HG03280 (cell line): ENCODE data around the gene TEX261.

Source experiments
- ATAC-seq: cut with Tn5 transposase; IDR thresholded peaks from one replicate; pipeline ENCODE4 v1.9.1; 2021; ENCODE audit warnings: mild to moderate bottlenecking, moderate library complexity; ENCODE audit not compliant: unreplicated experiment

The TEX261 gene

DNA sequence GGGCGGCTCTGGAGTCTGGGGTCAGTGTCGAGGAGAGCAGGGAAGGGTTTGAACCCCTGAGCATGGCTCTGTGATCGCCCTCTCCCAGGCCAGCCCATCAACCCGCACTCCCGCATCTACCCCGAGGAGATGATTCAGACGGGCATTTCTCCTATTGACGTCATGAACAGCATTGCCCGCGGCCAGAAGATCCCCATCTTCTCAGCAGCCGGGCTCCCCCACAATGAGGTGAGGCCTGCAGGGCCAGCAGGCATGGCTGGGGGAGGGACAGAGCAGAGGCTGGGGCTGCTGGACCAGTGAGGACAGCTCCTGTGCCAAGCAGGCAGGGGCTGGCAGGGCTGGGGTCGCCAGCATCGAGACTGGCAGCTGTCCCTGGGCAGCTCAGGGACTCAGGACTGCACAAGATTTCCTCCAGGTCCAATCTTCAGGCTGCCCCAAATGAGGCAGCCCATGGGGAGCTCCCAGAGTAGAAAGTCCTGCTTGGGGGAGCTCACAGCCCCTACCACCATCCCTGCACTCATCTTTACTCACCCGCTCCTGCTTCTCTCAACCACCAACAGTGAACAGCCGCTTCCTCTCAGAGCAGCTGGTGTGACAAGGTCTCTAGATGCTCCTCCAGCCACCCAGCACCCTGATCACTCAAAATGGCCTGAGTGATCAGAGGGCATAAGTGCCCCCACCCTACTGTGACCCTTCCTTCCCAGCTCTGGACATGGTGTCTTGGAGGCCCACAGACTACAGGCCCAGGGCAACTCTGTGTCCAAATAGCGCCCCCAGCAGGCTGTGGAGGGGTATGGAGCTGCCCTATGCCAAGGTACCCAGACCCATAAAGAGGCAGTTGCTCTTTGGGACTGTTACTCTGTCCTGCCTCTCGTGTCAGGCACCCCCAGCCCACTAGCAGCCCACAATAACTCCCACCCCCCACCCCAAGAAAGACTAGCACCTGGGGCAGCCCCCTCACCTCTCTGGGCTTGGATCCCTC lies 34.5 kb downstream of the TEX261 start:
- no peak for ATAC-seq

DNA sequence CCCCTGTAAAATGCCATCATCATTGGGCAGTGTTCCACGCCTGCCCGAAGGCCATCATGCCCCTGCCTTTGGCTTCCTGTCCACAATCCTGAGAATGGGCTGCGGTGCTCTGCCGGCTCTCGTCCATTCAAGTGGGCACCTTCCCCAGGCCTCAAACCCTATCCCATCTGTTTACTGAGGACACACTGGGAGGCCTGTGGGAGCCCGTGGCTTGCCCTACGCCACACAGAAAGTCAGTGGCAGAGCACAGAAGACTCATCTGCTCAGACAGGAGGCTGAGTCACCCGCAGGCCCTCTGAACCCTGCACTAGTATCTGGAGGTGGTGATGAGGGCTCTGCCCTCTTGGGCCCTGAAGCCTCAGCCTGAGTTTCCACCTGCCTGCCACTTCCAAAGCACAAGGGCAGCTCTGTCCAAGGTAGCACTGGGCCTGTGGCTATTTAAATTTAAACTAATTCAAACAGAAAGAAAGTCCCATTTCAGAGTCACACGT lies 35.4 kb downstream of the TEX261 start:
- no peak for ATAC-seq

DNA sequence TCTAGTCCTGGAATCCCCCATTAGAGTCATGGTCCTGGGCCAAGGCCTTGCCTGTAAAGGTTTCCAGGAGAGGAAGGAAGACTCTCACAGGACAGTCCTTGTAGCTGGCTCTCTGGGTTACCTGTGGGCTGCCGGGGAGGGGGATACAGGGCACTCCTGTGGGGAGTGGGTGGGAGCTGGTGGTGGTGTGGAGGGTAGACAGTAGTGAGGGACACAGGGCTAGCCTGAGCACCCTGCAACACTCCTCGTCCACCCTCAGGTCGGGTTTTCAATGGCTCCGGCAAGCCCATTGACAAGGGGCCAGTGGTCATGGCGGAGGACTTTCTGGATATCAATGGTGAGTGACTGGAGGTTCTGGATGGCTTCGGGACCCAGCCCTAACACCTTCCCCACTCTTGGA lies 35.9 kb downstream of the TEX261 start:
- ATAC-seq: no peak

DNA sequence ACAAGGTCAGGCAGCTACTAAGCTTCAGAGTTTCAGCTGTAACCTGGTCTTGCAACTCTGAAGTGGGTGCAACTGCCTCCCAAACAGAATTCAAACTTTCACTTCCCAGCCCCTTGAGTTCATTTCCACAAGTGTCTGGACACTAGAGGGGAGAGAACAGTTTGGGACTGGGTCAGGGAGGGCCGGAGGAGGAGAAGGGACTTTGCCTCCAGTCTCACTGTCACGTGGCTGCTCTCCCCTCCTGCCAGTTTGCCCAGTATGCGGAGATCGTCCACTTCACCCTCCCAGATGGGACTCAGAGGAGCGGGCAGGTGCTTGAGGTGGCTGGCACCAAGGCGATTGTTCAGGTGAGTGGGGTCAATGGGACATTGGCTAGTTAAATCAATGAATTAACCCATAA lies 36.9 kb downstream of the TEX261 start:
- ATAC-seq: no peak

DNA sequence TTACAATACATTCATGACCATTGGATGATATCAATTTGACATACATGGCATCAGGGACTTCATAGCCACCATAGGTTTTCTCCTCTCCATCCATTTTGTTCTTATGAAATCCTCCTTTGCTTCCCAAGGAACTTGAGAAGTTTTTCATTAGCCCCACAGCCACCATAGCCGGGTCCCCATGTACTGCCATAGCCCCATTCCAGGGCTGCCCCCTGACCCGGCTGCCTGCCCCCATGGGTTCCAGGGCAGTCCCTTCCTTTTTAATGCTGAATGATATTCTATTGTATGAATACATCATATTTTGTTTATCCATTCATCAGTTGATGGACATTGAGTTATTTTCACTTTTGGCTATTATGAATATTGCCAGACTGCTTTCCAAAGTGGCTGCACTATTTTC lies 38.5 kb downstream of the TEX261 start:
- no peak for ATAC-seq

DNA sequence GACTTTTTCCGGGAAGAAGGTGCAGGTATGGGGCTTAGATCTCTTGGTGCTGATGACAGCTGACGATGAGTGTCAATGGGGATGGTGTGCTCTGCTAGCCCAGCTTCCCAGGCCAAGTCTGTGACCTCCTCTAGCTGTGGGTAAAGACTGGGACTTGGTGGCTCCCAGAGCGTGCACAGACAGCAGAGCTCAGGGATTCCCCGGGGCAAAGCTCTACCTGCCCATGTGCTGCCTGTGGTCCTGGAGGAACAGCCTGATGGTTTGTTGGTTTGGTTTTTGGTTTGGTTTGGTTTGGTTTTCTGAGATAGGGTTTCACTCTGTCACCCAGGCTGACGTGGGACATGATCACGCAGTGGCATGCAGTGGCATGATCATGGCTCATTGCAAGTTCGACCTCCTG lies 39.8 kb downstream of the TEX261 start:
- ATAC-seq: no peak

DNA sequence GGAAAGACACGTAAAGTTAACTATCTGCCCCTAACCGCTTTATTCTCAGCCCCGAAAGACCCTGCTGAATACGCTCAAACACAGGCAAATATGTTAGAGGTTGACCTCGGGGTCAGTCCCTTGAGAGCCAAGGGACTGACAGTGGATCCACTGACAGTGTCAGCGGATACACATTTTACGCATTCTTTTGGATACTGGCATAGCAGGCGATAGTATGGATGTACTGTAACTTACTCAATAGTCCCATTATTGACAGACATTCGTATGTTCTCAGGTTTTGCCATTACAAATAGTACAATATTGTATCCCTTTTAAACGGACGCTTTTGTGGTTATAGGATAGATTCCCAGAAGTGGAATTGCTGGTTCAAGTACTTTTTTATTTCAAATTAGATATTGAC lies 45.6 kb downstream of the TEX261 start:
- ATAC-seq: no peak

DNA sequence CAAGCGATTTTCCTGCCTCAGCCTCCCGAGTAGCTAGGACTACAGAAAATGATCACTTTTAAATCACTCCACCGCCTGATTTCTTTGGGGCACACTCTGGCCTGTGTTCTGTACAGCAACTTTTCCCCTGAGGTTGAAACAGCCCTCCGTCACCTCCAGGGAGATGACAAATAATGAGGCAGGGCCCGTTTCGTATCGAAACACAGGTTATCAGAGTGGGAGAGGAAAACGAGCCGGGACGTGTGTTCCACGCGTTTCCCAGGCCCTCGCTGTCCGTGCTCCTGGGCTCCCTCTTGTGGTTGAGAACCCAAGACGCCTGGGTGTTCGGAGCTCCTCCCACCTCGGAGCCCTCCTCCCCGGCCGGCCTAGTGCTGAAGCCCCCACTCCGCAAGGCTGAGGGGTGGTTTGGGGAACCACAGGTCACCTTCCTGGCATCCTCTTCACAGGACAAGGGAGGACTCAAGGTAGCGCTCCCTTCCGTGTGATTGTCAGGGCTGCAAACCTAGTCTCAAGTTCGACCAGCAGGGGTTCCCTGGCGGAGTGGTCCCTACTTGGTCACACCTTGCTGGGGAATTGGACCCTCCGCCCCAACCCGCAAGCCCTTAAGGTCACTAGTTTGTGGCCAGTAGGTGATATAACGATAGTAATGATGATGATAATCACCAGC lies 46.2 kb downstream of the TEX261 start:
- ATAC-seq: peak; percentile 91

DNA sequence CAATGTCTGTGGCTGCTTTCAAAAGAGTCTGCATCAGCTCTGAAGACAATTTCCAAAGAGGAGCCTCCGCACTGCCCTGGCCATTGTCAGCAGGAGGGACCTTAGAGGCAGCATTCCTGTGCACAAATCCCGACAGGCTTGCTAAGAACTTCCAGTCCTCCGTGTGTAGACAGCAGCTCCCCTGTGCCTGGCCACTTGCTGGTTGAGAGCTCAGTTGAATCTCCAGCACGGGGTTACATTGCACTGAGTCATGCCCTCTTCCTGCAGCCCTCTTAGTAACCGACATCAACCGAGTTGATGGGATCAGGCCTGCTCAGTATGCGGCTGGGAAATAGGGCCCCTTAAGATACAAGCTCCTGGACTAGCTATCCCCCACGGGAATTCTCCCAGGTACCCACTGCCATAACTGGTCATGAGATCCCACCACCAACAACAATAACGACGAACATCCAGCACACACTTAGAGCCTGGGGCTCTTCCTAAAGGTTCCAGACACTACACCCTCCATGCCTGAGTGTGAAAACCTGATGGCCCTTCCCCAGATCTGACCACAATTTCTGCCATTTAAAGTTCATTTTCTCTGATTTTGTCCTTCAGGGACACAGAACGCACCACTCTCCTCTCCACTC lies 47.0 kb downstream of the TEX261 start:
- no peak for ATAC-seq

DNA sequence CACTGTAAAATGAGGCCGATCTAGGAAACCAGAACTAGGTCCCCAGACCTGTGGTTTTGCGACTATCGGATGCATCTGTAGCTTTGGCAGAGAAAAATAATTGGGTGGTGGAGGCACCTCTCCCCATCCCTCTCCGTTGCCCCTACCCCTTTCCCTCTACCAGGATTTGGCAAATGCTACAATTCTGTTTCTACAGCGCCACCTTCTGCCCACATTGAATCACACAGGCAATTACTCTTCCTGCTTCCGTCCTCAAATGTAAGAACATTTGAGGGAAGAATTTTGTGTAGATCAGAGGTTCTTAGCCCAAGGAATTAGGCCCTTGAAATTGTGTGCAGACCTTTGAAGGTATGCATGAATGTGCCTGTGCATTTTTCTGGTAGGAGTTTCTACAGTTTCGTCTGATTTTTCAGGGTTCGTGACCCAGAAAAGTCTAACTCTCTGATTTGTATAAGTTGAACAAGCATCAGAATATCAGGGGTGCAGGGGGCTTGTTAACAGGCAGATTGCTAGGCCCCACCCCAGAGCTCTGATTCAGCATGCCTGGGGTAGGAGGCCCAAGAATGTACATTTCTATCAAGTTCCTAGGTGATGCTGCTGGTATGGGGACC lies 47.7 kb downstream of the TEX261 start:
- no peak for ATAC-seq

DNA sequence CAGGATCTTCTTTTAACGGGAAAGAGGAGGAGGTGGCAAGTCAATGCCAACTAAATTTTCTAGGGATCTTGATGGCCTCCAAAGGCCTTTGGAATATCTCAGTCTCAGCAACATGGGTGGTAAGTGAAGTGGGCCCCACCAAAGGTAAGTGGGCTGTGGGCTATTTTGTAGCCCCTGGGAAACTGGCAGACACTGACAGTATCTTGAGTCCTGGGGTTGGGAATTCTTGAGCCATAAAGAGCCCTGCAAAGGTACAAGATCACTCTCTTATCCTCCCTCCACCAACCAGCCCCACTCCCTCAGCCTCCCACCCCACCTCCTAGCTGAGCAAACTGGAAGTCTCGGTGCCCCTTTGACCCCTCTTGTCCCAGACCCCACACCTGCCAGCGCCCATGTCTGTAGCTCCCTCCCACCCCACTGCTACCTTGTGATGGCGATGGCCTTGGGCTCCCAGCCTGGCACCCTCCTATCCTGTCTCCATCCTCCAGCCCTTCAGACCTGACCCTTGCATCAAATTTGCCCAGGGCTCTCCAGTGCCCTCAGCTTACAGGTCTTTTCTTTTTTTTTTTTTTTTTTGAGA lies 50.5 kb downstream of the TEX261 start:
- no peak for ATAC-seq

DNA sequence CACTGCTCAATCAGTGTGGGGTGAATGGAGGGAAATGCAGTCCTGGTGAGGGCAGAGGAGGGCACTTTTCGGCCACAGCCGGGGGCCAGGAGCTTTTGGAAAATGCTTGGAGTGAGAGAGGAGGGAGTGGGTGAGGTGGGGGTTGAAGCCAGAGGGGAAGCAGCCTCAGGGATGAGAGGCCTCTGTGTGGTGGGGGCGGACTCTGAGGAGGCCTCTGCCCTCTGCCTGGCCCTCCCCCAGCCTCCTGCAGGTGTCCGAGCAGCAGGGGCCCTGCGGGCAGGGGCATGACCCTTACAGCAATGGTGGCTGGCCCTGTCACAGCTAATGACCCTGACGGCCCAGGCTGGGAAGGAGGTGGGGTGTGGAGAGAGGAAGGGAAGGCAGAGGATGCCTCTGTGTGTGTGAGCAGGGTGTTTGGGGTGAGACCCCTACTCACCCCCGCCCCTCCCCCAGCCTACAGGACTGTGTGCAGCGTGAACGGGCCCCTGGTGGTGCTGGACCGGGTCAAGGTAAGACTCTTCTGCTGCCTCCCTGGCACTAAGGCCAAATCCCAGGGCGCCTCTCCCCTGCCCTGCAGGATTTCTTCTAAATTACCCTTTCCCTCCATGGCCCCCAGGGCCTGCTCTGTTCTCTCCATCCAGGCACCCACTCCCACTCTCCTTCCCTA lies 51.3 kb downstream of the TEX261 start:
- ATAC-seq: no peak

DNA sequence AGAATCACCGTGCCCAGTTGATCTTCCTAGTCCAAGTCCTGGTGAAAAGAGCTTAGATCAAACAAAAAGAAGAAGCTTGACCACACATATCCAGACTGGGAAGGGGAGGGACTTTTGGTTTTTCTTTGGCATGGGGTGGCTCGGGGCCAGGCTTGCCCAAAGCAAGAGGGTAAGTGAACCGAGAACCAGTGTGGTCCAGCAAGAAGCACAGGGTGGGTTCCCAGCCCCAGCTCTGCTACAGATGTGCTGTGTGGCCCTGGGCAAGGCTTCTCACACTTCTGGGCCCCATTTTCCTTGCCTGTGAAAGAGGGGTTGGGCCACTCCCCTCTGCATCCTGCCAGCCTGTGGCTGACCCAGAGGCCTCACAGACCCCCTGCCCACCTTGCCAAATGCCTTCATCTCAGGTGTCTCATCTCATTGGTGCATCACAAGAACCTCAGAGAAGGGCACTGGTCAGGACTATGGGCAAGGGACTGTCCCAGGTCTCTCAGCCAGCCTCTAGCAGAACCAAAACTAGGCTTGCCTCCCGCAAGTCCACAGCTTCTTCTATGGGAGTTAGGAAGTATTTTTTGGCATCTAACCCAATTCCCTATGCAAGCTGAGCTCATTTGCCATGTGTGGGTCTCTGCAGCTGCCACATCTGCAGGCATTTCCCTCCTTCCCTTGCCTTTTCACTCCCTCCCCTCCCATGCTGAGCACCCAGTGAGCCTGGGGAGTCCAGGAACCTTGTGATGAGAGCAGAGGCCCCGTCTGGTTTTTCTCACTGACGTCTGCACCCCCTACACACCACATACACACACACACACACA lies 52.1 kb downstream of the TEX261 start:
- ATAC-seq: no peak

DNA sequence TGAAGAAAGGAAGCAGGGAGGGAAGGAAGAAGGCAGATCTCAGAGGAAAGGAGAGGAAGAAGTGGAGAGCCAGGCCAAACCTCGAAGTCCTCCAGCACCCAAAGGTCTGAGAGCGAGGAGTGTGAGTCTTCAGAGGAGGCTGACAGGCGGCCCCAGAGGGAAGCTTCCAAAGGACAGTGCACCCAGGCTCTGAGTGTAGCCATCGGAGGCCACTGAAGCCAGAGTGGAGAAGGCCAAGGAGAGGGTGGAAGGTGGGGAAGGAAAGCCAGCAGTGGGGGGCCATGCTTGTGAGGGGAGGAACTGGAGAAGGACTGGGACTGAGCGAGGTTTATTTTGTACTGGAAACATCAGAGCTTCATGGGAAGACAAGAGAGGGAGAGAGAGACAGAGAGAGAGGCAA lies 53.0 kb downstream of the TEX261 start:
- no peak for ATAC-seq

DNA sequence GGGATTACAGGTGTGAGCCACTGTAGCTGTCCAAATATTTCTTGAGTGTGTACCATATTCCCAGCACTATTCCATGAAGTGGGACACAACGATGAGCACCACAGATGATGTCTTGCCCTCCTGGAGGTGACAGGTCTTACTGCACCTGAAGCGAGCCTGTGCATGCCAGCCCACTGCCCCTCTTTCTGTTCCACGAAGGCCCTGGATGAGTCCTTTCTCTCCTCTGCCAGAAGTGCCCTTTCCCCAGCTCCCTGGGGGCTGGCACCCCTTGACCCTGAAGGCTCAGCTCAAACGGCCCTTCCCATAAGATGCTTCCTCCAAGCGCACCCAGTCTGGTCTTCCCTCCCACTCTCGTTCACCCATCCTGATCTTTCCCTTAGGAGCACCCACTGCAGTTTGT lies 53.5 kb downstream of the TEX261 start:
- ATAC-seq: no peak

DNA sequence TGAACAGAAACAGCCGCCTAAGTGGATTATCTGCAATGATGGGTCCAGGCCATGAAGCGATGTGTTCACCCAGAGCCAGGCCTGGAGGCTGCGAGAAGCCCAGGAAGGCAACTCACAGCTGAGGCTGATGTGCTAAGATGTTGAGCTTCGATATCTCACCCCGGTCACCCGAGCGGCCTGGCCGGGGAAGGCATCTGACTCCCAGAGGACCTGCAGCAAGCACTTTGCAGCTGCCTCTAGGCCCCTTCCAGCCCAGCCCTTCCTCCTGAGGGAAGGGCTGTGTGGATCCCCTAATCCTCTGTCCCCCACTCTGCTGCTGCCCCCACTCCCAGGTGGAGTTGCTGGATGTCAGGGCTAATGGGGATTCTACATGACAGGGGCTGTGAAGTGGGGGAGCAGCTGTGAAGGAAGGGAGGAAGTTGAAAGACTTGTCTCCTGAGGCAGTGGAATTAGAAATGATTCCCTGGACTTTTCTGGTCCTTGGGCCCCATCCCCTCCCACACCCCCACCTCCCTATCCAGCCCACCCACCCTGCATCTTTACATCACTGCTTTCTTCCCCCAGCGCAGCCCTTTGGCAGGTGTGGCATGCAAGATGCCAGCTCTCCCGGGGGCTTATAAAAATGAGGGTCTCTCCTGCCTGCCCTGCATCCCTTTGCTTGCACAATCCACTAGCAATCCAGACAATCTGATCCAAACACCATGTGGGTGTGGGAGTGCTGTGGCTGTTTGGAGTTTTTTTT lies 54.7 kb downstream of the TEX261 start:
- ATAC-seq: no peak

DNA sequence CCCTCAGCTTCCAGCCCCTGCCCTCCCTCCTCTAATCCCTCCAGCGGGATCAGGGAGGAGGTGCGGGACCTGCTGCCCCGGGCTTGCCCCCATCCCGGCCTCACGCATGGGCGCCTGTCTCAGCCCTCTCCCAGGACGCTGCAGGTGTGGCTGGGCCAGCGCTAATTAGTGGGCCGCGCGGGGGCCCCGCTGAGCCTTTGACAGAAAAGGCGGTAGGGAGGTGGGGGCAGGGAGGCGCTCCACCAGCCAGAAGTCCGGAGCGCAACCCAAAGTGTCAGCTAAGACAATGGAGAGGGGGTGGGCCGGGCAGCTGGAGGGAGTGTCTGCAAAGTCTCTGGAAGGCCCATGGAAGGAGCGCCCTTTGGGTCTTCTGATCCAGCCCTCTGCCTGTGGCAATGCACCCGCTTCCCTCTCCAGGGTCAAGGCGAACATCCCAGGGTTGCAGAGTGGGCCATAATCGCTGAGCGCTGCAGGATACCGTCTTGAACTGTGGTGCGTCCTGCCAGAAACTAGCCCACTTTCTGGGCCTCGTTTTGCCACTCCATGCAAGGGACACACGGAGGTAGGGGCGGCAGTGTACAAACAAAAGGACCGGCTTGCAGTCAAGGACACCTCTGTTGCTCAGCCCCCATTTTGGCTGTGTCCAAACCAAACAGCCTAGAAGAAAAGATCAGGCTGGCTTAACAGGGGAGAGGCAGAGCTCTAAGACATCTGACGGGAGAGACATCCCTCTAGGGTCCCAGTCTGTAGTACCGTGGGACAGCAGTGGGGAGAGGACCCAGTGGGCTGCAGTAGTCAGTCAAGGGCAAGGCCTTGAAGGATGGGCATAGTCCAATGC lies 55.5 kb downstream of the TEX261 start:
- no peak for ATAC-seq

DNA sequence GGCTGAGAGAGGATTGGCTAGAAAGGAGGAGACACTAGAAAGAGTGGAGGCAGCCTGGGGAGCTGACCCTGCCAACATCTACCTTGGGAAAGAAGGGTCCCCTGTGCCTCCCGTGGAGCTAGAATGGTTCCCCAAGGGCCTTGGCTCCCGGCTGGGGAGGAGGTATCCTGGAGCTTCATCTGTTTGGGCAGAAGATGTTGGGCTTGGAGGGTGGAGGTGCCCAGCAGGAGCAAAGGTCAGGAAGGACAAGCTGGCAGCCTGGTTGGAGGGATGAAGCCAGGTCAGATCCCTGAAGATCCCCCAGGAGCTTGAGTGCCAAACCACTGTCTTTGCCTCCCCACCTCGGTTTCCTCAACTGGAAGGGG lies 56.1 kb downstream of the TEX261 start:
- ATAC-seq: no peak
